T-helper 22 cell (primary cell): ENCODE measurements around the gene MAN1A1.
A peak's percentile ranks its signal among the peaks of the same experiment; 100 is the strongest.
"Not testable (repeated sequence)": the region's sequence is repeated elsewhere in the genome, so short reads cannot be mapped to it uniquely, and the experiment has no call there.

Experiments used
- DNase-seq: peaks from one replicate; pipeline ENCODE4 v3.0.0-alpha.2; 2020; ENCODE audit warnings: low read depth

MAN1A1 gene

DNA sequence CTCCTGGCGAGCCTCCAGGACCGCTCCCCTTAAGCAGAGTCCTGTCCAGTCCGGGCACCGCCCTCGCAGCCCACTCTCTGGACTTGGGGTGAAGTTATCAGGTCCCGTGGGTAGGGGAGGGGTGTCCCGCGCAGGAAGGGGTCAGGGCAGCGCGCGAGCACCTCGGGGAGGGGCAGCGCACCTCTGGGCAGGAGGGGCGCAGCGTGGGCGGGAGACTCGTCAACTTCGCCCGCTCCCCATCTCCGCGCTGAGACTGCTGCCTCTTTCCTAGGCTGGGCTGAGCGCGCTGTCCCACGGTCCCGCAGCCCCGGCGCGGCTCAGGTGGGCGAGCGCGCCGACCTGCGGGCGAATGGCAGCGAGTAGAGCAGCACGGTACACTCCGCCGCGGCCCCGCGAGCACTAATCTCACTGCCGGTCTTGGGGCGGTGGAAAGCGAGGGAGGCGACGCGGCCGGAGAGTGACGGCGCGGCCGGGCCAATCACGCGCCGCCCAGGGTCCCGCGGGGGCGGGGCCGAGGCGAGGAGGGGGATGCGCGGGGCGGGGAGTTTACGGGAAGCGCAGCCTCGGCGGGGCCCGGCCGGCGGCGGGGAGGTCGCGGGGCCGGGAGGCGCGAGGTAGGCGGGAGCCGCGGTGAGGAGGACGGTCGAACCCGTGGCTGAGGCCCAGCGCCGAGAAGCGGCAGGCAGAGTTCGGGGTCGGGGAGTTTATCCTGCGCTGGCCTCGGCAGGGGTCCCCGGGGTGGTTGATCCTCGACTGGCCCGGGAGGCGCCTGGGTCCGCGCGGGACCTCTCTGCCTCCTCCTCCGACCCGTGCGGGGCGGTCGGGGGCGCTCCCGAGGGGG is at the start of gene MAN1A1:
Gene MAN1A1, minus strand, starts transcription at position 401 of the 841 bp plus-strand sequence. CDS start 696 bp downstream, outside the sequence.
- peak; percentile 73 for DNase-seq

DNA sequence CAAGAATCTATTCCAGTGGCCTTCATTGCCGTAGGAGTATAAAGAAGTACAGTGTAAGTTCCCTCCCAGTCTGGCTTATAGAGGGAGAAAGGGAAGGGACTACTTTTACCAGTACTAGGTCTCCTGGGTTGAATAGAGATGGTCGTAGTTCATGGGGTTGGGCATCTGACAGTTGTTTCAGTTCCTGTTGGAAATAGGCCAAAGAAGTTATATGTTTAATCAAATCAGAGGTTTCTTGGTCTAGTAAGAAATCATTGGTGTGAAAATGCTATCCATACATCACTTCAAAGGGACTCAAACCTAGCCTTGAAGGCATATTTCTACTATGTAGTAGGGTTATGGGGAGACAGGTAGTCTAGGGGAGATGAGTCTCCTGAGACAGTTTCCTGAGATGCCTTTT is 45.6 kb upstream of the MAN1A1 start:
- no peak for DNase-seq

DNA sequence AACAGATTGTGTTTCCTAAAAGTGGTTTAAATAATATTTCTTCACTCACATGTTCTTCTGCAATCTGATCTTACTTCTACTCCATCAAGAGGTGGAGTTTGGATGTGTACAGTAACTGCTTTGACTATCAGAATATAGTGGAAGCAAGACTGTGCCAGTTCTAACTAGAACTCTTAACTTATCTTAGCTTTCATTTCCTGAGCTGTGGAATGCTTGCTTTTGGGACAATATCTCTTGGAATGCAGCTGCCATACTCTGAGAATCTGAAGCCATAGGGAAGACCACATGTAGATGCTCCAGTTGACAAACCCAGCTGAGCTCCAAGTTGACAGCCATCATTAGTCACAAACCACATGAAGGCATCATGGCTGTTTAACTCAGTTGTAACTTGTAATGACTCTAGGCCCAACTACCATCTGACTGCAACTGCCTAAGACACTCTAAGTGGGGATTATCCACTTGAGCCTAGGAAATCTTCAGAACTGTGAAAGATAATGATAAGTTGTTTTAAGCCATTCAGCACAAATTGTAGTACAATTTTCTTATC is 40.8 kb upstream of the MAN1A1 start:
- DNase-seq = no peak

DNA sequence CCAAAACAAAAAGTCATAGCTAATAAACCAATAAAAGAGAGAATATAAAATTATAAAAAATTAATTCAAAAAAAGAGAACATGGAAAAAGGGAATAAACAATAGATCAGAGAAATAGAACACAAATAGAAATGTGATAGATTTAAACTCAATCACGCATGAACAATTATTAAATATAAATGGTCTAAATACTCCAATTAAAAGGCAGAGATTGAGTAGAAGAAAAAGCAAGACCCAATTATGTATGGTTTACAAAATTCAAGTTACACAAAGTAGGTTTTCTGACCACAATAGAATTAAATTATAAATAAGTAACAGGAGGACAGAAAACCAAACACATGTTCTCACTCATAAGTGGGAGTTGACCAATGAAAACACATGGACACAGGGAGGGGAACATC is 36.4 kb upstream of the MAN1A1 start:
- DNase-seq = no peak

DNA sequence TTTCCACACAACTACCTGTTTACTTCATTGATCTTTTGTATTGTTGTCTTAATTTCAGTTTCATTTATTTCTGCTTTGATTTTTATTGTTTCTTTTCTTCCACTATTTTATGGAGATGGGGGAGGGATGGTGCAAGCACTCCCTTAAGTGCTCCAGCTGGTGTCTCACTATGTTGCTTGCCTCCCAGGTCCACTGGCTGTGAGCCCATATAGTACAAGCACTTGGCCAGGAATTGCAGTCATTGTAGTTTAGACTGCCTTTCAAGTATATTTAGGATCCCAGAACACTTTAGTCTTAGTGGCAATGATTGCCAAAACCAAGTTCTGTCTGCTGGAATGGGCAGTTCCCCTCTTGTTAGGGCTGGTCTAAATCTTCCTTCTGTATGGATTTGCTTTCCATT is 34.9 kb upstream of the MAN1A1 start:
- no peak for DNase-seq

DNA sequence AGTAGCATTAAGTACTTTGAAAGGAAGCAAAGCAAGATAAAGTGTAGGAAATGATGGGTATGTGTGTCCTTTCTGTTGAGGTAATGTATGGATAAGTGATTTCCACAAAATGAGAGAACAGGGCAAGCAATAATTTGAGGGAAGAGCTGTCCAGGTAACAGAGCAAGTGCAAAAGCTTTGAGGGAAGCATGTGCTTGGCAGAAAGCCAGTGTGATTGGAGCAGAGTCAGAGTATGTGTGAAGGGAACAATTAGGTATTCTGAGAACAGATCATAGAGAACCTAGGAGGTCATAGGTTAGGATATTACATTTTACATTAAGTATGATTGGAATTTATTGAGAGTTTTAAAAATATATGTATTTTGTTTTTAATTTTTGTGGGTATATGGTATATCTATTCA is 30.2 kb upstream of the MAN1A1 start:
- DNase-seq = no peak

DNA sequence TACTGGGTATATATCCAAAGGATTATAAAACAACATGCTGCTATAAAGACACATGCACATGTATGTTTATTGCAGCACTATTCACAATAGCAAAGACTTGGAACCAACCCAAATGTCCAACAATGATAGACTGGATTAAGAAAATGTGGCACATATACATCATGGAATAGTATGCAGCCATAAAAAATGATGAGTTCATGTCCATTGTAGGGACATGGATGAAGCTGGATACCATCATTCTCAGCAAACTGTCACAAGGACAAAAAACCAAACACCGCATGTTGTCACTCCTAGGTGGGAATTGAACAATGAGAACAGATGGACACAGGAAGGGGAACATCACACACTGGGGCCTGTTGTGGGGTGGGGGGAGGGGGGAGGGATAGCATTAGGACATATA is 27.5 kb upstream of the MAN1A1 start:
- DNase-seq = not testable (repeated sequence)

DNA sequence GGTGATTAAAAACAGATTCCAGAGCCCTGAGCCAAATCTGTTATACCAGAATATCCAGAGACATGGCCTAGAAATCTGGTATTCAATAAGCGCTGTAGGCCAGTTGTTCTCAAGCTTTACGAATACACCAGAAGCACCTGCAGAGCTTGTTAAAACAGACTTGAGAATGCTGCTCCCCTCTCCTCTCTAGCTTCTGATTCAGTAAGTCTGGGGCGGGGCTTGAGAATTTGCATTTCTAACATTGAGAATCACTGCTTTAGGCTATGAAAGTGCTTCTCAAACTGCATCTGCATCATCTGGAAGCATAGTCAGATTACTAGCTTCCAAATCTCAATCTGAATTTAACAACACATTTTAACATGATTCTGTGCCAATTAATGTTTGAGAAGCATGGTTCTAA is 20.5 kb upstream of the MAN1A1 start:
- DNase-seq = no peak

DNA sequence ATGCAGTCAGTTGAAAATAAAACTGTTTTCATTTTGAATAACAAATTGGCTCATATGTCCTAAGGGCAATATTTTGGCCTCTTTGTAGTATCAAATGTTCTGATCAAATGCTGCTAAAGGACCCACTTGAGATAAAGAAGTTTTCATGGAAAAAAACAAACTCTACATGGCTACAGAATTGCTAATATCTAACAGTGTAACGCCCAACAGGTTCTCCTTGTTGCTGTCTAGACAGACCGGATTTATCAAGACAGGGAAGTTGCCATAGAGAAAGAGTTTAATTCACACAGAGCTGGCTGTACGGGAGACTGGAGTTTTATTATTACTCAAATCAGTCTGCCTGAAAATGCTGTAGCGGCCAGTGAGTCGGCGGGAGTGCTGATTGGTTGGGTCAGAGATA is 19.4 kb upstream of the MAN1A1 start:
- DNase-seq = no peak

DNA sequence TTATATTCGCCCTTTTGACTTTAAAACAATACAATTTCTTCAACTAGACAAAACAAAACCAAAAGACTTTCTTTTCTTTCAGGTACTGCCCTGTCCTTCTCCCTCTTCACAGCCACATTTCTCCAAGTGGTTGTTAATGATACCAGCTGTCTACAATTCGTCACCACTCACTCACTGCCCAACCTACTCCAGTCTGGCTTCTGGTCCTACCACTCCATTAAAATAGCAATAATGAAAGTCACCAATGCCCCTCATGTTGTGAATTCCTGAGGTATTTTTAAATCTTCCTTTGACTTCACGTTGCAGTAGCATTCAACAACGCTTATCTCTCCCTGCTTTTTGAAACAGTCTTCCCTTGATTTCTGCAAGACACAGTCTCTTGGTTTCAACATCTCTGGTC is 11.6 kb upstream of the MAN1A1 start:
- no peak for DNase-seq

DNA sequence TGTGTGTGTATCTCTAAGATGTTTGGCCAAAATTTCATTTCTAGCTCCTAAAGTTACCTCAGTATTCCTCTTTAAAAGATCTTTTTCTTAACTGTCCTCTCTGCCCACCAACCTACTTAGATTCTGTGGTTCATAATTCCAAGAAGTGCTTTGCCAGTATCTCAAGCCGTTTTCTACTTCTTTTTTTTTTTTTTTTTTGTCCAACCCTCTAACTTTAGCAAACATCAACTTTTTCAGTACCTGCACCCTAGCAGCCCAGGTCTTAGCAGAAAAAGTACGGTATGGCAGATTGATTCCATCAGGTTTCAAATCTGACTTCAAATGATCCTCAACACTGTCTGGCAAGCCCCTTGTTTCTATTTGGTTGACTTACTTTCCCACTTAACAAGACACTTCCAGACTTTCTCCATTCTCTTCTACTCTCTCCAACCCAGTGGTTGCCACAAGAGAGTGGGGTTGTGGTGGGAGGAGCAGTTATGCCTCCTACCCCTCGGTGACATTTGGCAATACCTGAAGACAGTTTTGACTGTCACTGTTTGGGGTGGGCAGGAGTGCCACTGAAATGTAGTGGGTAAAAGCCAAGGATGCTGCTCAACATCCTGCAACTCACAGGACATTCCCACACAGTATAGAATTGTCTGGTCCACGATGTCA is 10.8 kb upstream of the MAN1A1 start:
- DNase-seq = no peak

DNA sequence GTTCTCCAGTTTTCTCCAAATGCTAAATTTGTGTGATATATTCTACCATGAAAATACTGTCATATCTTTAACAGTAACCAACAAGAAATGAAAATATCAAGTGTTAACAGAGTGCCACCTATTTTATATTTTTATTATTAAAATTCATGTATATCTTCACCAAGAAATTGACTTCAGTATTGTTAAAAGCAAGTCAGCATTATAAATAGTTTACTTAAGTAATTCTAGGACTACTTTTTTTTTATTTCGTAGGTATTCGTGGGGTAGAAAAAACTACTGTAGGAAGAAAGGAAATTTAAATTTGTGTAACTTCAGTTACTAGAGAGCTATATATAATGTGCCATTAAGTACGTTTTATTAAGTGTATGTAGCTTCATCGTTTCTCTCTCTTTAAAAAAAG is 6.3 kb upstream of the MAN1A1 start:
- no peak for DNase-seq

DNA sequence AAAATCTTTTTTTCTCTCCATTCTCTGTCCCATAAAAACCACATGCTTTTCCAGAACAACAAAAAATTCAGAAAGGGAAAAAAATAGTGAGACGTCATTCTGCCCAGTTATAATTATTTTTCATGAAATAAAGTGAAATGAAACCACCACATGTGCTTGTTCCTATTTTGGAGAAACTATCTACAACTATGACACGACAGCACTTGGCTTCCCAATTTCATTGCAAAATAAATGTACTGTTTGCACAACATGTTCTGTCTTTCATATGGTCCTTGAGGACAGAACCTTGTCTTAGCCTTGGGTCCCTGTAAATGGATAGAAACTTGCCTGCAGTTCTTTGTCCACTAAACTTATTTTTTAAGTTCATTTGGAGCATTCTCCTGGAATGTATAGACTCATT is 5.6 kb upstream of the MAN1A1 start:
- no peak for DNase-seq

DNA sequence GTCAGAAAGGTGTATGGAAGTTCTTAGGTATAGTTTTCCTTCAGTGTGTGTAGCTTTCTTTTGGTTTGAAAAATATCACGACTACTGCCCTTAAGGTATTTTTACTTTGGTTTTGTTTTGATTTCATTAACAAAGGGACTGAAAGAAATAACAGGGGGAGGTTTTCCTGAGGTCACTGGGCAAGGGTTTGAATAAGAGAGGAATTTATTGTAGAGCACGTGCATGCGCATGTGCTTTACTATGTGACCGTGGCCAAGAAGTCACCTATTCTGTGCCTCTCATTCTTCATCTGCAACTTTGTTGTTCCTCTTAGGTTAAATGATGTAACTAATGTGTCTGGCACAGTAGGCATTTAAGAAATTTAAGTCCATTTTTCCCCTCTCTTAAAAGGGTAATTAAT is 4.1 kb upstream of the MAN1A1 start:
- no peak for DNase-seq

DNA sequence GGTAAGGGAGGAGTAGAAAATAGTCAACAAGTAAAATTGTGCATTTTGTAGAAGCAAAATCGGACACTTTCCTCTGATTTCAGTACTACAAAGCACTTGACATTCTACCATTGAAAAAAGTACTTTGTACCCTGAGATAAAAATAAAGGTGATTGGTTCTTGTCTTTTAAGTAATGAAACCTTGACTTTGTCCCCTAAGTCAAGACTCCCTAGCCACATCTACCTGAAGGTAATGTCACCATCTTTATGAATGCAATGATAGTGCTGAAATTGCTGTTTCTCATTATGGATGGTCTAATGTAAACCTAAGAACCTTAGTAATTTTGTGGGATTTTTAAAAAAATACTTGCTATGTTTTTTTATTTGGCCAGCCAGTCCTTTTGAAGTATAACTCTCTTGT is 2.4 kb upstream of the MAN1A1 start:
- no peak for DNase-seq

DNA sequence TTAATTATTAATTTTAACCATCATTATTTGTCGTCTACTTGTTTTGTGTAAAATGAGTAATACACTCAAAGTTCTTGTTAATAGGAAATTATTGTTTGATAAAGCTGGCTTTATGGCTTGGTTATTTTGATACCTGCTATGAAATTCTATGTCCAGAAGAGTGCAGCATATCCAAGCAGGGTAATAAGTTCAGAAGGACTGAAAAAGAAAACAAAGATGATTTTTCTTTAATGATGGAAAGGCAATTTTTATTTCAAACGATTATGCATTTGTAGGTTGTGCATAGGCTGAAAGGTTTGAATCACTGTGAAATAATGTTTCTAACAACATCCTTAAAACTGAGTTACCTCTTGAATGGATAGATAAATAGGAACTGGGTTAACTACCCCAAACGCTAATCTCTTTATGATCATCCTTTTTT is 1.4 kb upstream of the MAN1A1 start:
- DNase-seq = no peak

DNA sequence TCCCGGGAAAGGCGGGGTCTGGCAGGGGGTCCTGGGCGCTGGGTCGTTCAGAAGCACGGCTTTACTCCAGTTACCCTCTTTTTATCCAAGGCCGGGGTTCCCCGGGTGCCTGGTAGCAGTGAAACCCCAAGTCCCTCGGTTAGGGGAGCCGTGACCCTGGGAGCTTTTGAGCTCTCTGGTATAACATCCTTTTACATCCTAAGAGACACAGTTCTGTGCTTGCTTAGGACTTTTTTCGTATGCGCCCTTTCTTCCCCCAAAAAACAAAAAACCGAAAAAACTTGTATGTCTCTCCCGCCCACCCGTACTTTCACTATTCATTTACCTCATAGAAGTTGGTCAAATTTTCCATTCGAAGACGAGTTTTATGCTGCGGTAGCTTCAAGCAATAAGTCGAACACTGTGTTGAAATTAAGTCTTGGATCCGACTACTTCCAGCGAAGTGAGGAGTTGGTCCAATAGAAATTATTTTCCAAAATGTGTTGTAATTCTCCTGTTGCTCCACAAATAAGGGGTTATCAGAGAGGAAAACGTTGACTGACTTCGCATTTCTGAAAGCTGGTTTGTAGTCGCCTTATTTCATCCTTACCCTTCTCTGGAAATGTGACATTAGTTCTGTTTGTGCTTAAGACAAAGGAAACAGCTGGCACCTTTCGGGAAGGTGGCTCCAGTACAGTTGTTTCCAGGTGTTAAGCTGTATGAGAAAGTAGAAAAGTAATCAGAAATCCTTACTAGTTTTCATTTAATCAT is 816 bp upstream of the MAN1A1 start:
- peak; percentile 7 for DNase-seq

DNA sequence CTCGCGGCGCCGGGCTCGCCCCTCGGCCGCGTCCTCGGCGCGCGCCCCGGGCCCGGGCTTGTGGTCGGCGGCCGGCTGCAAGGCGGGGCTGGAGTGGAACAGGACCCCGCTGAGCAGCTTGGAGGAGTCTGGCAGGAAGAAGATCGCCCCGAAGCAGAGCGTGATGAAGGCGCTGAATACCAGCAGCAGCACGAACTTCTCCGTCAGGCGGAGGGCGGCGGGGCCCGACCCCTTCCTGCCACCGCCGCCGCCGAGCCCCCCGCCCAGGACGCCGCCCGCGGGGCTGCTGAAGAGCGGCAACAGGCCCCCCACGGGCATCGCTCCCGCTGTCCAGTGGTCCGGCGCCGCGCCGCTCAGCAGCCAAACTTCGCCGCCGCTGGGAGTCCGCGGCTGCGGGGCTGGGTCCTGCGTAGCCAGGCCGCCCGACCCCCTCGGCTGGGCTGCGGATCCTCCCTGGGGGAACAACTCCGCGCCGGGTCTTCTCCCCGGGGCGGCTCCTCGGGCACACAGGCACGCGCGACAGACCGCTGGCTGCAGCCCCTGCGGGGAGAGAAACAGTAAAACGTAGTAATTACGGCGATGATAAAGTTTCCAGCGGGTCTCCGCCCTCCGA is 707 bp downstream of the MAN1A1 start:
- no peak for DNase-seq

DNA sequence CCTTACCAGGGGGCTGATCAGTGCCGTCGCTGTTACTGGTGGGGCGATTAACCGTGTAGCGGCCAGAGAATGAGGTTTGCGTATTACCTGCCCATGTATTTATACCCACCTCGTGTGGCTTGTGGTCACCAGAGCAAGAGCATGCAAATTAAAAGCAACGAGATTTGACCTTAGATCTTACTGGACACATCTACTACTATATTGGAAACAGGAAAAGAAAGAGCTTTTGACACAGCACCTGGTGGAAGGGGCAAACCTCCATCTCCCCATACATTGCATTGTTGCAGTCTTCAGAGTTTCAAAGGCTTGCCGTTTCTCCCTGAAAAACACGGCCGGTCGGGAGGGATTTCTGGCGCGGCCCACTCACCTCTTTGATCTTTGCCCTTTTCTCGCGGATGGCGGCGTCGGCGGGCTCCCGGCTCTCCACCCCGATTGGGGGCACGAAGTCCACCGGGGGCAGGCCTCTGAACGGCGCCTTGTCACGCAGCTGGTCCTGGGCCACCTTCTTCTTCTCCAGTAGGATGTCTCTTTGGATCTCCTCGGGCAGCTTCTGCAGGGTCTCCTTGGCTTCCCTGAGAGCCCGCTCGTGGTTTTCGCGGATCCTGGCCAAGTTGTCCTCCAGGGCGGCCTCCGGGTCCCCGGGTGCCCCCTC is 1.3 kb downstream of the MAN1A1 start:
- no peak for DNase-seq

DNA sequence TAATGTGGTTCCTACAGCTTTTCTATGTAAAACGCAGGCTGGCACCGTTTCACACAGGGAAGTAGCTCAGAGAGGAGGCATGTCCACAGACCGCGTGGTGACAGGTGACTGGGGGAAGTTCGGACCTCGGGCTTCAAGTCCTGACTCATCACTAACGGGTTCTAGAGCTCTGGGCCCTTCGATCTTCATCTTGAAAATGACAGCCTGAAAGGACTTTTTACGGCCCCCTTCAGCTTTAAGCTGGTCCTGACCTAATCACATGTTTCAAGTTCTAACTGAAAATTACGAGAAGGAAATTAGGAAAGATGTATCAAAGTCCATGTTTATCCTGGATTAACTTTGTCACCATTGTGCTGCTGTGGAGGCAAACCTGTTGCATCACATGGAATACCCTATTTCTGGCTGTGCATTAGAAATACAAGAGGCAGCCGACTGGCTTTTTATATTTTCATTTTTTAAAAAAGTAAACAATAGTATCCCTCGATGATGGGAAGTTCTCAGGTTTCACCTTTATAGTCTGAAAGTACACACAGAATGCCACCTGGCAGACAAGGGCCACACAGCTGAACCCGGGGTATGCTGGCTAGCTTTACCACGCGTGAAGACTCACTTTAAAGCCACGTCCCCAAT is 2.0 kb downstream of the MAN1A1 start:
- DNase-seq = no peak

DNA sequence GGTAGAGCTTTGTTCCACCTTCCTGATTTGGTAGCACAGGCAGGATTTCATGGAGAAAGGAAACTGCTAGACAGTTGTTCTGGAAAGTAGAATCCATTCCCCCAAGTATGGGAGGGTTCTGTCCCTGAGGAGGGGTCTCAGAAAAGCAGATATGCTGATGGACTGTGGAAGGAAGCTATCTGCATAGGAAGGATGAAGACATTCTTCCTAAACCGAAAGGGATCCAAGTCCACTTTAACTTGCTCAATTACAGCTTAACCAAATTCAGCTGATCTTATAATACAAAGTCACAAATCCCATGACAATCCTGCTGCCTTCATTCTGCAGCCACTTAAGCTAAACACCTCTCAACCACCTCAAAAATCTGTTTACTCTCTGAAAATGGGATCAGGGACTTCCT is 2.6 kb downstream of the MAN1A1 start:
- DNase-seq = no peak
